LNCAP (cell line): ENCODE measurements around the gene IGF2.

Source experiments
- CTCF ChIP-seq: fragments of 450-650 bp; IDR thresholded peaks from 2 replicates; pipeline ENCODE4 v1.5.1; 2017; ENCODE audit warnings: mild to moderate bottlenecking

Gene IGF2

GRCh38 chr11:2159536-2160413, 20.6 kb upstream of the IGF2 start:
- TF ChIP-seq CTCF, result no peak

DNA sequence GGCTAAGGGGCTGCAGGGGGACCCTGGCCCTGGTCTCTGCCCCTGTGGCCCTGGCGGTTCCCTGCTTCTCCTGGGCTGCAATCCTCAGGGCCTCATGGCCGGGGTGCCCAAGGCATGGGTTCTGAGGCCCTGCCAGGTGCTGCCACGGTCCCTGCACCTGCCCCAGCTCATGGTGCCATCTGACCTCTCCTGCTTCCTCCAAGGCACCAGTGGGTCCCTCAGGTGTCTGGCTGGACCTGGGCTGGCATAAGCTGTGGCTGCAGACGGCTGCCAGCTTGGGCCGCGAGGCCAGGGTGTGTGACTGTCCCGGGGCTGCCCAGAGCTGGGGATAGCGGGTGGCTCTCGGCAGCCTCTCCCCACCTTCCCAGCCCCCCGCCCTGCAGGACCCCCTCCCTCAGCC, 19.8 kb upstream of the IGF2 start:
- TF ChIP-seq CTCF, result no peak

- TF ChIP-seq CTCF, result no peak
Measured at GRCh38 chr11:2158296-2158737, 19.1 kb upstream of the IGF2 start.

- TF ChIP-seq CTCF, result no peak
Measured at GRCh38 chr11:2157294-2158040, 18.3 kb upstream of the IGF2 start.

- TF ChIP-seq CTCF, result peak; percentile 88
Measured at GRCh38 chr11:2156416-2157182, 17.4 kb upstream of the IGF2 start.

DNA sequence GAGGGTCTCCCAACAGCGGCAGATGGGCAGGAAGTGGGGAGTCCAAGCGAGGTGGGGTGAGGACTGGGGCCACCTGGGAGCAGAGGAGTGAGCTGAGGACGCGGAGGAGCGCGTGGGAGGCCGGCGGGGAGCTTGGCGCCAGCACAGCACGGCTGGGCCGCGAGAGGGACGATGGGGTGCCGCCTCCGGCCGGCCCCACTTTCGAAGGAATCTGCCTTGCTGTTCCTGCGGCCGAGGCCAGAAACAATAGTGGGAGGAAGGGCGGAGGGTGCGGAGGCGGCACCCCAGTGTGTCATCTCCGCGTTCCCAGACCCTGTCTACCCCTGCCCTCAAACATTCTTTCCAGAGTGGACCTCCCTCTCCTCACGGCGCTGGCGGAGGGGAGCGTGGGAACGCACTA, 16.3 kb upstream of the IGF2 start:
- no peak for TF ChIP-seq CTCF

DNA sequence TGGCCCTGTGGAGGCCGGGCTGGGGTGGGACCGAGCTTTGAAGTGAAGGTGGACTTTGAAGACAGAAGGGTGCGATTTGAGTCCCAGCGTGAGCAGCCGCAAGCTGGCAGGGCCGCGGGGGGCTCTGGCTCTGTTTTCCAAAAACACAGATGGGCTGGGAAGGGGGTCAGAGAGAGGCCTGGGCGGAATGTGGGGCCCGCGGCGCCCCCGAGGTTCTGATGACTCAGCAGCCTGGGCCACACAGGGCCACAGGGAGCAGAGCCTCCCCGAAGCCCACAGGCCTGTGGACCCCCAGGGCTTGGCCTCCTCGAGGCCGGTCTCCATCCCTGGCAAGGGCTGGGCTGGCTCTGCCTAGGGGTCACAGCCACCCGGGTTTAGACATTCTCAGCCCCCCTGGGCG, 15.7 kb upstream of the IGF2 start:
- TF ChIP-seq CTCF, result no peak
